Endothelial cell of umbilical vein (primary cell): ENCODE measurements around the gene CACNA2D1. TPM values are rescaled to one million over a fixed set of nuclear protein-coding genes. Genes with fewer than 3 reads are reported as not detected.

ENCODE experiments used
- BruUV-seq: library from RNA; stranded (reverse); fragments of 400-500 nt; replicated peaks from 2 replicates; lab custom pipeline; 2021; lab: Mats Ljungman, UMichigan
- CTCF ChIA-PET: fragments of 300-600, 350-600 bp; sonication (Branson Sonifier 250); formaldehyde crosslinking; loops from one replicate; lab custom pipeline; 2021; ENCODE audit warnings: antibody characterized with exemption, inconsistent platforms; lab: Charles Lee
- POLR2A ChIA-PET: fragments of 300-600, 350-600 bp; sonication (Branson Sonifier 250); formaldehyde crosslinking; loops from one replicate; lab custom pipeline; 2021; ENCODE audit warnings: antibody characterized with exemption, inconsistent platforms; lab: Charles Lee
- DNase-seq: peaks from one replicate; pipeline ENCODE4 v3.0.0-alpha.2; 2011; ENCODE audit warnings: low read depth, low spot score
- FAIRE-seq: peaks from 2 replicates; lab custom pipeline; 2011; peaks lifted over from hg19 to GRCh38; lab: Jason Lieb, UNC
- H2AFZ ChIP-seq: 2 replicates; pipeline ENCODE4 v1.6.0; 2012; ENCODE audit warnings: low read depth, low read length, control low read depth, inconsistent platforms
- H3K27ac ChIP-seq: 2 replicates; pipeline ENCODE4 v1.5.1; 2011; ENCODE audit warnings: low read depth, mild to moderate bottlenecking, control low read depth, low read length, moderate library complexity; ENCODE audit not compliant: insufficient read depth
- H3K27me3 ChIP-seq, 2 experiments: 2 replicates each; pipeline versions ENCODE4 v1.6.0 to v1.6.1; 2011; ENCODE audit warnings: low read length in 2 of 2, mixed read lengths in 1 of 2; ENCODE audit not compliant: control insufficient read depth in 2 of 2, insufficient read depth in 2 of 2
- H3K36me3 ChIP-seq, 2 experiments: 2 replicates in 1 of 2; 3 replicates in 1 of 2; pipeline ENCODE4 v1.5.1; 2011; ENCODE audit warnings: low read length in 2 of 2, mild to moderate bottlenecking in 1 of 2, moderate library complexity in 1 of 2; ENCODE audit not compliant: control insufficient read depth in 2 of 2, insufficient read depth in 2 of 2; ENCODE audit errors: extremely low read depth in 1 of 2
- H3K4me1 ChIP-seq: 3 replicates; pipeline ENCODE4 v1.5.1; 2011; ENCODE audit warnings: mild to moderate bottlenecking, low read length; ENCODE audit not compliant: control insufficient read depth, insufficient read depth; ENCODE audit errors: extremely low read depth
- H3K4me2 ChIP-seq: 2 replicates; pipeline ENCODE4 v1.6.1; 2011; ENCODE audit warnings: low read length, control low read depth, mixed read lengths; ENCODE audit not compliant: insufficient read depth
- H3K4me3 ChIP-seq, 3 experiments: fragments of 200-600 bp in 1 of 3; sonication (generic), shearing (Covaris generic) in 1 of 3; replicated peaks in 1 of 3; 2 replicates each; pipeline ENCODE4 v1.5.1; 2011 to 2016; ENCODE audit warnings: control low read depth in 3 of 3, low read length in 3 of 3, mild to moderate bottlenecking in 2 of 3, inconsistent platforms in 1 of 3, low read depth in 1 of 3, moderate library complexity in 1 of 3; ENCODE audit not compliant: insufficient read depth in 1 of 3
- H3K79me2 ChIP-seq: 2 replicates; pipeline ENCODE4 v1.6.0; 2012; ENCODE audit warnings: low read length, inconsistent platforms; ENCODE audit not compliant: control insufficient read depth, insufficient read depth
- H3K9ac ChIP-seq: replicated peaks from 2 replicates; pipeline ENCODE3; 2011; ENCODE audit warnings: low read length, control low read depth; ENCODE audit not compliant: insufficient read depth; ENCODE audit errors: extremely low read depth
- H3K9me1 ChIP-seq: replicated peaks from 3 replicates; pipeline ENCODE4 v1.6.0; 2011; ENCODE audit warnings: mild to moderate bottlenecking, low read length; ENCODE audit not compliant: control insufficient read depth, insufficient read depth; ENCODE audit errors: extremely low read depth
- H3K9me3 ChIP-seq: replicated peaks from 2 replicates; pipeline ENCODE4 v1.5.1; 2012; ENCODE audit warnings: low read length, inconsistent platforms; ENCODE audit not compliant: control insufficient read depth, insufficient read depth
- H4K20me1 ChIP-seq: replicated peaks from 2 replicates; pipeline ENCODE3; 2011; ENCODE audit warnings: mild to moderate bottlenecking, low read length; ENCODE audit not compliant: control insufficient read depth, insufficient read depth; ENCODE audit errors: extremely low read depth
- EZH2 ChIP-seq: IDR thresholded peaks from 2 replicates; pipeline ENCODE4 v1.6.1; 2012; ENCODE audit warnings: borderline replicate concordance, low read depth, mild to moderate bottlenecking, moderate library complexity, low read length, inconsistent platforms; ENCODE audit not compliant: severe bottlenecking
- FOS ChIP-seq: IDR thresholded peaks from 2 replicates; pipeline ENCODE4 v1.6.1; 2011; ENCODE audit warnings: mild to moderate bottlenecking, low read length, moderate library complexity, borderline replicate concordance; ENCODE audit not compliant: insufficient read depth
- JUN ChIP-seq: IDR thresholded peaks from 2 replicates; pipeline ENCODE4 v1.6.1; 2011; ENCODE audit warnings: borderline replicate concordance, low read depth; ENCODE audit not compliant: insufficient read length, insufficient read depth
- MAX ChIP-seq: IDR thresholded peaks from 2 replicates; pipeline ENCODE4 v1.6.1; 2011; ENCODE audit not compliant: insufficient read depth, insufficient read length
- POLR2A ChIP-seq: IDR thresholded peaks from 2 replicates; pipeline ENCODE4 v1.6.1; 2012; ENCODE audit warnings: low read depth, mild to moderate bottlenecking, control low read depth, low read length
- POLR2AphosphoS5 ChIP-seq: IDR thresholded peaks from 2 replicates; pipeline ENCODE4 v1.6.1; 2012; ENCODE audit warnings: low read depth, mild to moderate bottlenecking, control low read depth, low read length, moderate library complexity; ENCODE audit not compliant: insufficient read depth
- dilution Hi-C: fragments of 300-500 bp; cut with MboI; formaldehyde crosslinking; loops from one replicate; pipeline ENCODE4 v1.15.0; 2019; ENCODE audit warnings: low sequenced_read_pairs; ENCODE audit not compliant: extremely low pct_ligation_motif_present
- intact Hi-C: fragments of 100-400 bp; cut with micrococcal nuclease; formaldehyde crosslinking; loops from one replicate; pipeline ENCODE4 v1.10.0; 2022
- polyA plus RNA-seq, 4 experiments: library from polyadenylated mRNA; depleted of rRNA in 3 of 4; stranded (reverse) in 3 of 4; unstranded in 1 of 4; fragments of >200 nt; gene quantifications; 2 replicates each; pipeline versions ENCODE4 v1.2.1 to v1.2.3, GENCODE V29; 2011 to 2012; ENCODE audit warnings: missing spikeins in 1 of 4
- total RNA-seq: library from RNA; stranded (reverse); gene quantifications from 2 replicates; pipeline ENCODE4 v1.2.3, GENCODE V29; 2021

The CACNA2D1 gene
- total and polyA plus RNA-seq, 2 donors (not counting 3 experiments of a cell fraction or from before 2014, with no cell fraction given): 4.1 to 38.6 TPM

GRCh38 chr7:82442492-82443035, 1.0 kb downstream of the CACNA2D1 start:
- peak overlapping the region; percentile 73 for H2AFZ ChIP-seq
- CTCF ChIA-PET: interaction anchor here (1.0 to 1.7 kb wide), 4 partner anchors 33 to 208 kb away, joined by 3 to 6 read pairs (median 3); no protein-coding TSS in a partner anchor
- H3K9me3 ChIP-seq: no peaks in the 10 kb centered on the region
- POLR2A ChIA-PET: no interaction called here
- H3K9ac ChIP-seq: peak overlapping the region; percentile 94
- peak; percentile 12 for FAIRE-seq
- peak; percentile 57 for DNase-seq
- H3K79me2 ChIP-seq: peaks cover 8% of the 10 kb centered on the region
- peak overlapping the region; percentile 40 for H3K4me2 ChIP-seq
- H3K36me3 ChIP-seq: no peaks in the 10 kb centered on the region
- H3K4me1 ChIP-seq: peaks cover 19% of the 10 kb centered on the region
- no peaks in the 10 kb centered on the region for H3K9me1 ChIP-seq
- TSS peak; percentile 29 for BruUV-seq
- peak overlapping the region; percentile 56 to 91 (median 59) for H3K4me3 ChIP-seq
- no peaks in the 10 kb centered on the region for H3K27me3 ChIP-seq
- H4K20me1 ChIP-seq: no peaks in the 10 kb centered on the region
- dilution Hi-C loops (no loop called here), intact Hi-C loops (loop anchor here (1.0 to 2.0 kb wide), 5 partner anchors 14 to 406 kb away; no protein-coding TSS in a partner anchor)
- H3K27ac ChIP-seq: peak overlapping the region; percentile 80
- no peak for TF ChIP-seq MAX

GRCh38 chr7:82441669-82442478, 1.7 kb downstream of the CACNA2D1 start:
- Histone ChIP-seq H3K9me1 (no peaks in the 10 kb centered on the region), H4K20me1 (no peaks in the 10 kb centered on the region), H3K27ac (no peak overlapping the region), H3K9ac (peak overlapping the region; percentile 94), H3K4me2 (peak overlapping the region; percentile 40), H3K9me3 (no peaks in the 10 kb centered on the region), H3K79me2 (peaks cover 8% of the 10 kb centered on the region), H2AFZ (no peak overlapping the region), H3K4me3 (peak overlapping the region; percentile 56 to 91 (median 59)), H3K4me1 (peaks cover 19% of the 10 kb centered on the region), H3K27me3 (no peaks in the 10 kb centered on the region), H3K36me3 (no peaks in the 10 kb centered on the region)
- dilution Hi-C loops (no loop called here), intact Hi-C loops (loop anchor here (1.0 to 2.0 kb wide), 3 partner anchors 14 to 405 kb away; no protein-coding TSS in a partner anchor)
- FAIRE-seq (peak; percentile 48), DNase-seq (peak; percentile 53)
- ChIA-PET POLR2A (no interaction called here), CTCF (interaction anchor here (1.0 to 1.7 kb wide), 4 partner anchors 34 to 207 kb away, joined by 3 to 6 read pairs (median 3); no protein-coding TSS in a partner anchor)
- no peak for TF ChIP-seq POLR2AphosphoS5
- TF ChIP-seq JUN: peak; percentile 44
- no peak for TF ChIP-seq POLR2A
- TF ChIP-seq FOS: peak; percentile 42
- no peak for TF ChIP-seq EZH2
- BruUV-seq: no TSS peak
